ENCODE measurements around the gene GNA14.
"Not testable (repeated sequence)": the region's sequence is repeated elsewhere in the genome, so short reads cannot be mapped to it uniquely, and the experiment has no call there.

GNA14 gene

DNA sequence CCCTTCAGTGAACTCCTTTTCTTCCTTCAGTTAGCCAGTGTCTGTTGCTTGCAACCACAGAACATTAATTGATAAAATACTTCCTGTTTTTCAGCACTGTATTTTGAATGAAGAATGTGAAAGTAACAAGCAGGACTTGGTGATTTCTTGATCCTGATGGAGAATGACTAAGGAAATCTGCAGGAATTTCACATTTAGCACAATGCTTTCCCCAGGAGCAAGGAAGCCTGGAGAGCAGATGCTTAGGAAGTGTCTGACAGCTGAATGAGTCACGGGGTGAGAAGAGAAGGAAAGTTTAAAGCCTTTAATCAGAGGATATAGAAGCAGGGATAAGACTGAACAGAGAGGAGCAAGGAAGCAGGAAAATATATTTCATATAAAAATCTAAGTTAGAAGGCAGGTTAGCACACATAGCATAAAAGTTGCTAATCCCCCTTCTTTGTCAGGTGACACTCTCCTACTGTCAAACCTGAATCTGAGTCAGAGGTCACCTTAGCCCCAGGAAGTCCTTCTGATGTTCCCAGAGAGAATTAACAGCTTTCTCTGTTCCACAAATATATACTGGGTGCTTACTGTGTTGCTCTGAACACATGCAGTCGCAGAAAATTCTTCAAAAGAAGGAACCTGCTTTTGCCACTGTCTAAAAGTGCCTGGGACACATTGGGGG, 59.7 kb downstream of the GNA14 start:
- DNase-seq (ENCODE audit: low spot score) = peak; percentile 88

GRCh38 chr9:77587851-77588250, 60.3 kb downstream of the GNA14 start:
- DNase-seq (ENCODE audit: low spot score) = no peak

DNA sequence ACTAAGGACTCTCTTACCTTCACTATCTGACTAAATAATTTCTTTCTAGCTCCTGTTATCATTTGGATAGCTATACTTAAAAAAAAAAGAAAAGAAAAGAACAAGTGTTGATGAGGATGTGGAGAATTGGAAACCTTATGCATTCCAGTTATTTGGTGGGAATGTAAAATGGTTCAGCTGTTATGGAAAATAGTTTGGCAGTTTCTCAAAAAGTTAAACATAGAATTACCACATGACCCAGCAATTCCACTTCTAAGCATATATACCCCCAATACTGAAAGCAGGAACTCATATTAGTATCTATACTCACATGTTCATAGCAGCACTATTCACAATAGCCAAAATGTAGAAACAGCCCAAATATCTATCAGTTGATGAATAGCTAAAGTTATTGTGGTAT, 61.1 kb downstream of the GNA14 start:
- DNase-seq (ENCODE audit: low spot score) = no peak

GRCh38 chr9:77586591-77586990, 61.5 kb downstream of the GNA14 start:
- DNase-seq (ENCODE audit: low spot score) = no peak

DNA sequence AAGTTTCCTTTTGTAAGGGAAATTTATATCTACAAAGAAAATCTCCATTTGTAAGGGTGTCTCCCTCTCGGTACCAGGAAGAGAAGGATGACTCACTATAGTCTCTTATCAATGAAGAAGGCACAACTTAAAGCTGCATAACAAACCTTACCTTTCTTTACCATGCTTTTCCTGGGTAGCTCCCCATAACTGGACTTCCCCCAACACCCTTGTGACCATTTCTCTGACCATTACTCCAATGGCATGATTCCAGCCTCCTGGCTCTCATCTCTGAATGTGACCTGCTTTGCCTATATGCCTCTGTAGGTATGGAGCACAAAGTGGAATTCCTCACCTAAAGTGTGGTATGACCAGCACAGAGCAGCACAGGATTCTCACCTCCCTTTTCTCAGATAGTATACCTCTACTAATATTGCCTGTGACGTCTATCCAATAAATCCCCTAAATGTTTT, 62.8 kb downstream of the GNA14 start:
- DNase-seq (ENCODE audit: low spot score) = no peak

DNA sequence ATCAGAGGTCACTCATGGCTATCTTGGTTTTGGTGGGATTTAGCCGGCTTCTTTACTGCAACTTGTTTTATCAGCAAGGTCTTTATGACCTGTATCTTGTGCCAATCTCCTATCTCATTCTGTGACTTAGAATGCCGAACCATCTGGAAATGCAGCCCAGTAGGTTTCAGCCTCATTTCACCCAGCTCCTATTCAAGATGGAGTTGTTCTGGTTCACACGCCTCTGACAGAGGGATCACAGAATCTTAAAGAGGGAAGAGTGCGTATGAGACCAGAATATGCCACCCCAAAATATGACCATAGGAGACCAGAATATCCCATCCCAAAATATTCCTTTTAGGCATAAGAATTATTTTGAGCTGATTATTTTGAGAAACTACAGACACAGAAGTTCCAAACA, 63.2 kb downstream of the GNA14 start:
- not testable (repeated sequence) for DNase-seq (ENCODE audit: low spot score)

- DNase-seq (ENCODE audit: low spot score) = no peak
These were observed 65.1 kb downstream of the GNA14 start for GRCh38 chr9:77582961-77583576.

DNA sequence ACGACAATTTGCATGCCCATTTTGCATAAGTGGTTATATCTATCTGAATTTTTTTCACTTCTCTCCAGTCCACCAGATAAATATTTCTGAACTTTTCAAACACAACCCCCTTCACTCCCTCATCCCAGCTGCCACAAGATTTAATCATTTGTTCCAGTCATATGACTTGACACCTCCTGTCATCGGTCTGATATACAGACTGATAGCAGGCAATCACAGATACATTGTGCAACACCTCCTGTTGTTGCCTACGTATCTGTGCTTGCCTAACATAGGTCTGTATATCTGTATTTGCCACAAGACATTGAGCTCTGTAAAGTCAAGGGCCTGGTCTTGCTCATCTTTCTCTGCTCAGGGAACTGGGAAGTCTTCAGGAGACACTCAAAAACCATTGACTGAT, 65.6 kb downstream of the GNA14 start:
- no peak for DNase-seq (ENCODE audit: low spot score)

GRCh38 chr9:77575785-77576184, 72.3 kb downstream of the GNA14 start:
- peak; percentile 14 for DNase-seq (ENCODE audit: low spot score)

DNA sequence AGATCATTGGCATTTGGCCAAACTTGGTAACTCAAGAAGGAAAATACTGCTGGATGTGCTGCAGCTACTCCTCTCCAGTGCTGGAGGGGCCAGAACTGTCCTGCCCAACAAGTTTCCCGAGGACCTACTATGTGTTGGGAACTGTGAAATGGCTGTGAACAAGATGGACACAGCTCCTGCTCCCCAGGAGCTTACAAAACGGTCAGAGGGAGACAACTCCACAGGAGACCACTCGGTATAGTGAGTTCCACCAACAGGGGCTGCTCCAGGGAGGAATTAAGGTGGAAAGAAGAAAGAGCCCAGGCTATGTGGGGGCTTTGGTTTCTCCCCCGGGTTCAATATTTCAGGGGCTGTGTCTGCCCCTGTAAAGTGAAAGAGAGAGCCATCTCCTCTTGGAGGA, 78.8 kb downstream of the GNA14 start:
- DNase-seq (ENCODE audit: low spot score) = no peak

DNA sequence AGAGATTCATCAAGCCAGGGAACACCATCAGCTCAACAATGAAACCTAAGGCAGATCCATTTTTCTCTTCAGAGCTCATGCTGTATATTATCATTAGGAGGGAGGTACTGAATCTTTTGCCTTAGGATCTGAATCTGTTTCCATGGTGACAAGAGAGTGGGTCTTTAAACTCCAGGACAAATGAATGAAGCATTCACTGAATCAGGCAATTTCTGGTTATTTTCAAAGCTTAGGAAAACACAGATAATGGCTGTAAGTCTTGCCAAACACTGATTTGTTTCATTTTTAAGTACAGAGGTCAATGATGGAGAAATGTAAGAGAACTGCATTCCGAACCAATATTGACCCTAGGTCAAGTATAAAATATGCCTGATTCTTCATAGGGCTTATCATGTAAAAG, 84.9 kb downstream of the GNA14 start:
- DNase-seq (ENCODE audit: low spot score) = no peak

- no peak for DNase-seq (ENCODE audit: low spot score)
These were observed 85.9 kb downstream of the GNA14 start for GRCh38 chr9:77562019-77562748.

GRCh38 chr9:77561331-77562018, 86.6 kb downstream of the GNA14 start:
- DNase-seq (ENCODE audit: low spot score) = no peak

DNA sequence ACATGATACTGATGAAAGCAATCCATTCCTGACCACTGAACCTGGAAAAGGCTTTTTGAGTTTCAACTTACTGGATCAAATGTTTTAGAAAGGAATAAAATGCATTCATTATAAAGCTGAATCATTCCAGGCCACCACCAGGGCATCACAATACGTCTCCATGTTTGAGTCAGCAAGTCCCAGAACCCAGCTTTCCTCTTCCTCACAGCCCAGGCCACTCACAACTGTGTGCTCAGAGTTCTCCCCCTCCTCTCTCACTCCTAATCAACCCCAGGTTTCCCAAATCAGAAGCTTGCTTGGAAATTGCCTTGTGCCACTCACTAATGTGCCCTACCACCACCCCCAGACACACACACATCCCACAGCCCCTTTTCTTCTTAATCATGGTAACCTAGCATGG, 91.7 kb downstream of the GNA14 start:
- DNase-seq (ENCODE audit: low spot score) = no peak

GRCh38 chr9:77554586-77555105, 93.5 kb downstream of the GNA14 start:
- DNase-seq (ENCODE audit: low spot score) = no peak

GRCh38 chr9:77547106-77547730, 100.9 kb downstream of the GNA14 start:
- DNase-seq (ENCODE audit: low spot score) = no peak

GRCh38 chr9:77546376-77546950, 101.7 kb downstream of the GNA14 start:
- no peak for DNase-seq (ENCODE audit: low spot score)

- peak; percentile 42 for DNase-seq (ENCODE audit: low spot score)
These were observed 103.6 kb downstream of the GNA14 start for GRCh38 chr9:77544546-77544945.

- no peak for DNase-seq (ENCODE audit: low spot score)
These were observed 104.8 kb downstream of the GNA14 start for GRCh38 chr9:77543131-77543822.

DNA sequence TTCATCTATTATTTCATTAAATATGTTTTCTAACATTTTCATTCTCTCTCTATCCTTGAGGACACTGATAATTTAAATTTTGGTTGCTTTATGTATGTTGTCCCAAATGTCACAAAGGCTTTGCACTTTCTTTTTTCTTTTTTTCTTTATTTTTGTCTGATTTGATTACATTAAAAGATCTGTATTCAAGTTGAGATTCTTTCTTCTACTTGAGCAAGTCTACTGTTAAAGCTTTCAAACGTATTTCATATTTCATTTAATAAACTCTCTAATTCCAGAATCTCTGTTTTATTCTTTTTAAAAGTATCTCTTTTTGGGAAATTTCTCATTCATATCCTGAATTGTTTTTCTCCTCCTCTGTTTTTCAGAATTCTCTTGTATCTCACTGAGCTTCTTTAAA, 106.5 kb downstream of the GNA14 start:
- DNase-seq (ENCODE audit: low spot score) = no peak

GRCh38 chr9:77541055-77541454, 107.1 kb downstream of the GNA14 start:
- DNase-seq (ENCODE audit: low spot score) = no peak
